Glutamatergic neuron (in vitro differentiated cells): ENCODE results near the gene CRHR1. TPM values are rescaled to one million over a fixed set of nuclear protein-coding genes. Genes with fewer than 3 reads are reported as not detected.

ENCODE experiments used
- DNase-seq: peaks from one replicate; pipeline ENCODE4 v3.0.0; 2022
- H3K27ac Mint-ChIP-seq: one replicate; pipeline ENCODE4 v1.8.0; 2020; ENCODE audit warnings: mild to moderate bottlenecking, mixed read lengths, inconsistent platforms; ENCODE audit not compliant: unreplicated experiment
- H3K27me3 Mint-ChIP-seq: one replicate; pipeline ENCODE4 v1.8.0; 2020; ENCODE audit warnings: mild to moderate bottlenecking, moderate library complexity, mixed read lengths, inconsistent platforms; ENCODE audit not compliant: unreplicated experiment
- H3K36me3 Mint-ChIP-seq: one replicate; pipeline ENCODE4 v1.8.0; 2020; ENCODE audit warnings: mild to moderate bottlenecking, mixed read lengths, inconsistent platforms; ENCODE audit not compliant: unreplicated experiment
- H3K4me1 Mint-ChIP-seq: one replicate; pipeline ENCODE4 v1.8.0; 2020; ENCODE audit warnings: mild to moderate bottlenecking, low read depth, mixed read lengths, inconsistent platforms; ENCODE audit not compliant: unreplicated experiment
- H3K4me3 Mint-ChIP-seq: one replicate; pipeline ENCODE4 v1.8.0; 2020; ENCODE audit warnings: mild to moderate bottlenecking, mixed read lengths, inconsistent platforms; ENCODE audit not compliant: unreplicated experiment
- H3K9me3 Mint-ChIP-seq: one replicate; pipeline ENCODE4 v1.8.0; 2020; ENCODE audit warnings: mild to moderate bottlenecking, moderate library complexity, mixed read lengths, inconsistent platforms; ENCODE audit not compliant: unreplicated experiment
- CTCF ChIP-seq: fragments of 200-600 bp; sonication (generic); IDR thresholded peaks from one replicate; pipeline ENCODE4 v1.5.0; 2021; ENCODE audit not compliant: partially characterized antibody, unreplicated experiment
- total RNA-seq: library from RNA; stranded (reverse); fragmentation: NEBNext Ultra II Directional; extraction: Animal tissue kit (Norgen Biotek cat#: 25700); gene quantifications from one replicate; pipeline ENCODE4 v1.2.1, GENCODE V29; 2021; ENCODE audit not compliant: unreplicated experiment

Gene CRHR1
- total RNA-seq, 1 donor from 2014 or later: 0.71 TPM

GRCh38 chr17:45752246-45752645 lies 31.9 kb upstream of the CRHR1 start:
- no peak overlapping the region for H3K4me3 Mint-ChIP-seq
- H3K9me3 Mint-ChIP-seq: peaks cover 4% of the 10 kb centered on the region
- H3K27me3 Mint-ChIP-seq: peaks cover 4% of the 10 kb centered on the region
- H3K4me1 Mint-ChIP-seq: peaks cover 15% of the 10 kb centered on the region
- H3K27ac Mint-ChIP-seq: no peak overlapping the region
- no peak for DNase-seq
- no peak for TF ChIP-seq CTCF
- no peaks in the 10 kb centered on the region for H3K36me3 Mint-ChIP-seq

- Mint-ChIP-seq H3K27ac (no peak overlapping the region), H3K27me3 (peaks cover 4% of the 10 kb centered on the region), H3K4me1 (peaks cover 15% of the 10 kb centered on the region), H3K9me3 (peaks cover 5% of the 10 kb centered on the region), H3K36me3 (no peaks in the 10 kb centered on the region), H3K4me3 (no peak overlapping the region)
- no peak for DNase-seq
- TF ChIP-seq CTCF: no peak
These were observed 30.4 kb upstream of the CRHR1 start for GRCh38 chr17:45753645-45754225.

DNA sequence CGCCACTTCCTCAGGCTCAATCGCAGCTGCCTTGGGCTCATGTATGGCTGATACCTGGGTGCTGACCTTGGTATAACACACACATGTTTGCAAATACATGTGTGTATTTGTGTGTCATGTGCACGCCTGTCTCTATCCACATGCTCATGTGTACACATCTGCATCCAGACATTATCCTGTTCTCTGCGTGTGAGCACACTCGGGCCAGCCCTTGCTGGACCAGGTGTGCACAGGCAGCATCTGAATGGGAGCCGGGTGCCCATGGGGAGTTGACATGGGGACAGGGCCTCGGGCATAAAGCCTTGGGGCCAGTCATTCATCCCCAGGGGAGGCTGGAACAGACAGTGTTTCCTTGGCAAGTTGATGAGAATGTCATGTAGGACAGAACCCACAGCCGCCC lies 29.1 kb upstream of the CRHR1 start:
- Mint-ChIP-seq H3K4me3 (no peak overlapping the region), H3K27me3 (peaks cover 4% of the 10 kb centered on the region)

GRCh38 chr17:45756266-45756991 lies 27.7 kb upstream of the CRHR1 start:
- no peak overlapping the region for H3K27ac Mint-ChIP-seq
- DNase-seq: no peak
- H3K27me3 Mint-ChIP-seq: peaks cover 4% of the 10 kb centered on the region

More for the DNA sequence above, 29.1 kb upstream of the CRHR1 start:
- TF ChIP-seq CTCF: no peak
- no peaks in the 10 kb centered on the region for H3K36me3 Mint-ChIP-seq
- H3K9me3 Mint-ChIP-seq: peaks cover 3% of the 10 kb centered on the region
- H3K27ac Mint-ChIP-seq: no peak overlapping the region
- peaks cover 8% of the 10 kb centered on the region for H3K4me1 Mint-ChIP-seq
- DNase-seq: no peak

More at GRCh38 chr17:45756266-45756991, 27.7 kb upstream of the CRHR1 start:
- H3K4me1 Mint-ChIP-seq: peaks cover 8% of the 10 kb centered on the region
- TF ChIP-seq CTCF: no peak
- no peaks in the 10 kb centered on the region for H3K36me3 Mint-ChIP-seq
- H3K9me3 Mint-ChIP-seq: peaks cover 1% of the 10 kb centered on the region
- no peak overlapping the region for H3K4me3 Mint-ChIP-seq
